ENCODE results near the gene MUC5B.

- TF ChIP-seq SIN3A (IDR thresholded peaks at IDR 0.05; ENCODE audit: borderline replicate concordance, insufficient read depth, low read length), result no peak
- no peak for TF ChIP-seq REST (IDR thresholded peaks at IDR 0.05; ENCODE audit: insufficient read depth in 1 of 2, low read depth in 2 of 2, low read length in 2 of 2)
- TF ChIP-seq POLR2AphosphoS5 (IDR thresholded peaks at IDR 0.05; ENCODE audit: low read depth, low read length), result no peak
Observed at GRCh38 chr11:1302041-1302460, 79.2 kb downstream of the MUC5B start.
